ENCODE results near the gene SCAPER. TPM values are rescaled to one million over a fixed set of nuclear protein-coding genes. Genes with fewer than 3 reads are reported as not detected.

SCAPER gene
- total RNA-seq, 3 donors from 2014 or later, result 15.8 to 33.1 (median 33.0) TPM

- H3K4me3 ChIP-seq, result no peak overlapping the region
- H3K36me3 ChIP-seq (ENCODE audit: low read depth), result no peaks in the 10 kb centered on the region
- no peak for TF ChIP-seq CTCF (IDR thresholded peaks at IDR 0.05)
- H3K9me3 ChIP-seq, result no peaks in the 10 kb centered on the region
- peaks cover 33% of the 10 kb centered on the region for H3K4me1 ChIP-seq (ENCODE audit: low read depth)
- no peak for ATAC-seq
- intact Hi-C loops (cut with DNase I, micrococcal nuclease), result no loop called here
- no peak for DNase-seq
These were observed 559.6 kb downstream of the SCAPER start for GRCh38 chr15:76345583-76345879.

GRCh38 chr15:76344893-76345582, 560.1 kb downstream of the SCAPER start:
- ATAC-seq, result no peak
- Histone ChIP-seq H3K9me3 (no peaks in the 10 kb centered on the region), H3K4me3 (no peak overlapping the region), H3K36me3 (ENCODE audit: low read depth) (no peaks in the 10 kb centered on the region), H3K4me1 (ENCODE audit: low read depth) (peaks cover 37% of the 10 kb centered on the region)
- intact Hi-C loops (cut with DNase I, micrococcal nuclease), result no loop called here
- no peak for DNase-seq
- no peak for TF ChIP-seq CTCF (IDR thresholded peaks at IDR 0.05)

DNA sequence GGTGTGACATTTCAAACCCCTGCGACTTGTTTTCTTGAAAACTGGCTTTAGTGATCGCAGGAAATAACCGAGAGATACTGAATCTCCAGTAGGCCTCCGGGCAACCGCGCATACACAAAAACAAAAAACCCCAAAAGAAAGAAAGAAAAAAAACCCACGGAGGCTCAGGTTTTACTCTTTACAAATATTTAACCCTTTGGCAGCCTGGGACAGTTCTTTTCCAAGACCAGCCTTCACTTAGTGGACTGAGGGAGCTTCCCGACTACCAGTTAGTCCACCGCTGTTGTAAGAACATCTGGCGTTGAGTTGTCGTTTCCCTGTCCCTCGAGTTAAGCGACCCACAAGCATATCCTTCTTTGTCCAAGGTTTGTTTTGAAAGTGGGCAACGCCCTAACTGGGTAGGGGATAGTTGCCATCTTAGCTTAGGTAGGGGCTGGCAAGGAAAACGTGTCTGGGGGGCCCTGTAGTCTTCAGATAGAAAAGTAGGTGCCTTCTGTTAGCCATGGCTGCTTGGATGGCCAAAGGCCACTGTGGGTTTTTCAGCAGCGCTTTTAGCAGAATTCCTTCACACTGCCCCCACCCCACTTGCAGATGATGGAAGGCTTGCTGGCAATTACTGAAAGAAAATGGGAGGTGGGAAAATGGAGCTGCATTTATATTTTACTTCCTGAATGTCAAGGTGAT, 561.7 kb downstream of the SCAPER start:
- TF ChIP-seq CTCF (IDR thresholded peaks at IDR 0.05), result no peak
- Histone ChIP-seq H3K4me3 (no peak overlapping the region), H3K36me3 (ENCODE audit: low read depth) (no peaks in the 10 kb centered on the region), H3K4me1 (ENCODE audit: low read depth) (peaks cover 38% of the 10 kb centered on the region), H3K9me3 (no peaks in the 10 kb centered on the region)
- intact Hi-C loops (cut with DNase I, micrococcal nuclease), result no loop called here
- no peak for DNase-seq
- no peak for ATAC-seq

DNA sequence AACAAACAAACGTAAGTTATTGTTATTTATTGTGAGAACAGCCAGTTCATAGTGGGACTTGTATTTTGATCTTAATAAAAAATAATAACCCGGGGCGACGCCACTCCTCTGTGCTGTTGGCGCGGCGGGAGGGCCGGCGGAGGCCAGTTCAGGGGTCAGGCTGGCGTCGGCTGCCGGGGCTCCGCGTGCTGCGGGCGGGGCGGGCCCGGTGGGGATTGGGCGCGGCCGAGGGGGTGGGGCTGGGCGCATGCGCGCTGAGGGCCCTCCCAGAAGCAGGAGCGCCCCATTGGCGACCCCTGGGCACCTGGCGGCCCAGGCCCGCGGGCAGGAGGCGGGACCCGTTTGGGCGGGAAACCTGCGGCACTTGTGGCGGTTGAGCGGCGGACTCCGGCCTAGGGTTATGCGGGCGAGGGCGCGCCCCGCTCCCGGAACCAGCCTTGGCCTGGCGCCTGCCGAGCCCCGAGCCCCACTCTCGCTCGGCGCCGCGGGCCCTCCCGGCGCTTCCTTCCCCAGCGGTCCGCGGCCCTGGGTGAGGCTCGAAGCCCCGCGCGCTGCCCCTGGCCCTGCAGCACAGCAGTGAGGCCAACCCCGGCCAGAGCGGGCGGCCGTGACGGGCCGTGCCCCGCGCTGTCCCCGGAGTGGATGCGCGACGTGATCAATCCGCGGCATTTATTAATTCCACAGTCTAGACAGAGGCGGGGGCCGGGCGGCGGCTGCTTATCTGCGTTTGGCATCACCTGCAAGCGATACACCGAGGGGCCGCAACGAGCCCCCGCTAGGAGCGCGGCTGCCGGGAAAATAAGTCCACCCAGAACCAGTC, 562.5 kb downstream of the SCAPER start:
- peak in 2 of 3 donors; percentile 47 to 76 for DNase-seq
- intact Hi-C loops (cut with DNase I, micrococcal nuclease), result no loop called here
- TF ChIP-seq CTCF (IDR thresholded peaks at IDR 0.05), result no peak
- ATAC-seq, result peak; percentile 2
- peaks cover 42% of the 10 kb centered on the region for H3K4me1 ChIP-seq (ENCODE audit: low read depth)
- H3K9me3 ChIP-seq, result no peaks in the 10 kb centered on the region
- no peaks in the 10 kb centered on the region for H3K36me3 ChIP-seq (ENCODE audit: low read depth)
- no peak overlapping the region for H3K4me3 ChIP-seq

GRCh38 chr15:76342058-76342381, 563.1 kb downstream of the SCAPER start:
- DNase-seq (peak in 1 of 3 donors; percentile 51), ATAC-seq (no peak)
- no peaks in the 10 kb centered on the region for H3K9me3 ChIP-seq
- intact Hi-C loops (cut with DNase I, micrococcal nuclease), result no loop called here
- H3K36me3 ChIP-seq (ENCODE audit: low read depth), result no peaks in the 10 kb centered on the region
- peaks cover 45% of the 10 kb centered on the region for H3K4me1 ChIP-seq (ENCODE audit: low read depth)
- H3K4me3 ChIP-seq, result no peak overlapping the region
- TF ChIP-seq CTCF (IDR thresholded peaks at IDR 0.05), result no peak
